NCI-H1105 treated with DMSO at 0.1 percent for 48 hours (cell line): ENCODE measurements around the gene PRPF19.

Experiments used
- DNase-seq: peaks from one replicate; lab custom pipeline; 2025; lab: John Stamatoyannopoulos, UW

PRPF19 gene

DNA sequence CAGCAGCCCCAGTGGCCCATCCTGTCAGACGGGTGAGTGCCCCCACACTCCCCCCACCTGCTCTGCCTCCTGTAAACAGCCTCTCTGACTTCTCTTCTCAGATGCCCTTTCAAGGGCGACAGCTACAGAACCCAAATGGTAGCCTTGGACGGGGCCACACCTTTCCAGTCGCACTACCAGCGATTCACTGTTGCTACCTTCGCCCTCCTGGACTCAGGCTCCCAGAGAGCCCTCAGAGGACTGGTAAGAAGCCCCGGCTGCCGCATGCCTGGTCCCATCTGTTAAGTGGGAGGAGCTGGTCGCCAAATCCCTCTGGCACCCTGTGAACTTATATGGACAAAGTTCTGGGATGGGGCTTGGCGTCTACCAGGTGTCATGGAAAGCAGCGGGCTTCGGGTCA is 32.9 kb downstream of the PRPF19 start:
- no peak for DNase-seq

DNA sequence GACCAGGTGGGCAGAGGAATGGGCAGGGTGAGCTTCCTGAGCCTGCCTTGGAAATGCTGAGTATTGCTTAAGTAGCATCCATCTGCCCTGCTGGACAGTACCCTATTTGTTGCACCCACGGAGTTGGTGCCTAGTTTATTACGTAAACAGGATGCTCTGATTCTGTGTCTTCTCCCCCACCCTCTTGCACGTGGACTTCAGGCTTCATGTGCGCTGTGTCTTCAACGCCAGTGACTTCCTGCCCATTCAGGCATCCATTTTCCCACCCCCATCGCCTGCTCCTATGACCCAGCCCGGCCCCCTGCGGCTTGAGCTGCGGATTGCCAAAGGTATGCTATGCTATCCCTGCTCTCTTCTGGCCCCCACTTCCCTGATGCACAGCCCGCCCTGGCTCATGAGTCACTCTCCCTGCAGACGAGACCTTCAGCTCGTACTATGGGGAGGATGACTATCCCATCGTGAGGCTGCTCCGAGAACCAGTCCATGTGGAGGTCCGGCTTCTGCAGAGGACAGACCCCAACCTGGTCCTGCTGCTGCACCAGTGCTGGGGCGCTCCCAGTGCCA is 33.3 kb downstream of the PRPF19 start:
- DNase-seq, result no peak

- DNase-seq, result no peak
Observed at GRCh38 chr11:60872124-60872960, 34.0 kb downstream of the PRPF19 start.

- DNase-seq, result no peak
Observed at GRCh38 chr11:60871378-60872061, 34.9 kb downstream of the PRPF19 start.

DNA sequence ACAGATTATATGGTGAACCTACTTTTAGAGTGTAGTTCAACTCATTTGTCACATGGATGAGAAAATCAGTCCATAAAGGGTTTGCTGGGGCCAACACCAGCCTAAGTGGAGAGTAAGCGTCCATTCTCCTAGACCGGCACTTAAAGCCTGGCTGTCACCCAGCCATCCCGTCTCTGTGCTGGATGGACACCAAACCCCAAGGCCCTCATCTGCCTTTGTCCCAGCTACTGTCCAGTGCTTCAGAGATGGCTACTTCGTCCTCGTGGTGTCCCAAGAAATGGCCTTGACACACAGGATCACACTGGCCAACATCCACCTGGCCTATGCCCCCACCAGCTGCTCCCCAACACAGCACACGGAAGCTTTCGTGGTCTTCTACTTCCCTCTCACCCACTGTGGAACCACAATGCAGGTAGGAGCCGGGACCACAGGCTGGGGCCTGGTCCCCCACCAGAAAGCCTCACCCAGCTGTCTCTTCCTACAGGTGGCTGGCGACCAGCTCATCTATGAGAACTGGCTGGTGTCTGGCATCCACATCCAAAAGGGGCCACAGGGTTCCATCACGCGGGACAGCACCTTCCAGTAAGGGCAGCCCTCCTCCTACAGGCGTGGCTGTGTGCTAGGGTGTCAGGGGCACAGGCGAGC is 35.5 kb downstream of the PRPF19 start:
- no peak for DNase-seq

- peak; percentile 68 for DNase-seq
Observed at GRCh38 chr11:60870276-60870675, 36.1 kb downstream of the PRPF19 start.

DNA sequence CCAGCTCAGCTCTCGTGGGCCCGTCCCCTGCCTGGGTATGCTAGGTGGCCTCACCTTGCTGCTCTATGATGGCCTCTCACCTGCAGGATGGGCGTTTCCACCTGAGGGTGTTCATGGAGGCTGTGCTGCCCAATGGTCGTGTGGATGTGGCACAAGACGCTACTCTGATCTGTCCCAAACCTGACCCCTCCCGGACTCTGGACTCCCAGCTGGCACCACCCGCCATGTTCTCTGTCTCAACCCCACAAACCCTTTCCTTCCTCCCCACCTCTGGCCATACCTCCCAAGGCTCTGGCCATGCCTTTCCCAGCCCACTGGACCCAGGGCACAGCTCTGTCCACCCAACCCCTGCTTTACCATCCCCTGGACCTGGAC is 36.9 kb downstream of the PRPF19 start:
- no peak for DNase-seq

DNA sequence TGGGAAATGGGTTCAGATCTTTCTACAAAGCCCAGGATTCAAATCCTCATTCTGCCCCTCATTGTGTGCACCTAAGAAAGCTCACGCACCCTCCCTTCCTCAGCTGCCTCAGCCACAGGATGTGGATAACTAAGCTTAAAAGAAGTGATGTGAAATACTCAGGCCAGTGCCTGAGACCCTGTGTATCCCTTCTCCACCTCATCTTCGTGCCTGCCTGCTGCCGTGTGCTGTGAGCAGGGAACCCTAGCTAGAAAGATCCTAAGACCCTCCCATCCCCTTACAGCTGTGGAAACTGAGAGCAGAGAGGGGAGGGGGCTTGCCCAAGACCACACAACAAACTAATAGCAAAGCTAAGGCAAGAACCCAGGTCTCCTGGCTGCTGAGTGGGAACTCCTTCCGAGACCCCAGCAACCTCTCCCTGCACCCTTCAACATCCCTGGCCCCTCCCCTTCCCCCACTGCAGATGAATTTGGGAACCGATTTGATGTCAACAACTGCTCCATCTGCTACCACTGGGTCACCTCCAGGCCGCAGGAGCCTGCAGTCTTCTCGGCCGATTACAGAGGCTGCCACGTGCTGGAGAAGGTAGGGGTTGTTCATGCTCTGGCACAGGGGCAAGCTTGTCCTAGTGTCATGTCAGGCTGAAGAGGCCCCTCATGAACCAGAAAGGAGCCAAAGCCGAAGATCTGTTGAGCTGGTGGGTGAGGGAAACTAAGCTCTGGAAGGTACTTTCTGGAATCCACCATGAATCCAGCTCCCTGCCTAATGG is 37.5 kb downstream of the PRPF19 start:
- no peak for DNase-seq

GRCh38 chr11:60867871-60868681 is 38.3 kb downstream of the PRPF19 start:
- no peak for DNase-seq

DNA sequence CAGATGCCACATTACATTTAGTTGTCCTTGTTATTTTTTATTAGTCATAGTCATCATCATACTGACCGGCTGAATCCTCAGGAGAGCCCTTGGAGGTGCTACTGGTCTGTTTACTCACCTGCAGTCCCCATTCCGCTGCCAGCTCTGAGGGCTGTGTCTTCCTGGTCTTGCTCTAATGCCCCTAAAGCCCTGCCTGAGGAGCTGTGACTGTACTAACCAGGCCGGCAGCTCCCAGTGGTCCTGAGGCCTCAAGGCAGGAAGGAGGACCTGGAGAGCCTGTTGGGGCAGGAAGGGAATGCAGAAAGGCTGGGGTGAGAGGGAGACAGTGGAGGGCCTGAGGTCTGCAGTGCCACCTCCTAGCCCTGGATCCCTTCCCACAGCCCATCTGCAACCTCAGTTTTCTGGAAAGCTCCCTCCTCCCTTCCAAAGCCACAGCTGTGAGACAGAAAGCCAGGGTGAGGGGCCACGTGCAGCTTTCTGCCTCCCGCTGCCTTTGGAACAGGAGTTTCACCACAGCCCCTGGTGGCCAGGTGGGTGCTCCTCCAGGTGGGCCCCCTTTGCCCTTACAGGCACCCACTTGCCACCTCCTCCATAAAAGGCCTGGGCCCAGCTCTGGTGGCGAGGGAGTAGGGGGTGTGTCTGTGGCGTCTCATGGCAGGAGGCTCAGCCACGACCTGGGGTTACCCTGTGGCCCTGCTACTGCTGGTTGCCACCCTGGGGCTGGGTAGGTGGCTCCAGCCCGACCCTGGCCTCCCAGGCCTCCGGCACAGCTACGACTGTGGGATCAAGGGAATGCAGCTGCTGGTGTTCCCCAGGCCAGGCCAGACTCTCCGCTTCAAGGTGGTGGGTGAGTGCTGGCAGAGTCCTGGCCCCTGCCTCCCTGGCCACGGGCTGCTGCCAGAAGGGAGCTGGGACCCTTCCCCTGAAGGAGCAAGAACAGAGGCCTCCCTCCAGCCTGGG is 39.2 kb downstream of the PRPF19 start, which contains the start of gene ZP1:
Gene ZP1 (plus strand): TSS at position 632 of the 960 bp plus-strand sequence. CDS start 20 bp downstream, at position 652.
- peak; percentile 30 for DNase-seq

- DNase-seq, result no peak
Observed at GRCh38 chr11:60864856-60865513, 41.4 kb downstream of the PRPF19 start.

GRCh38 chr11:60863550-60864521 is 42.5 kb downstream of the PRPF19 start:
- no peak for DNase-seq

DNA sequence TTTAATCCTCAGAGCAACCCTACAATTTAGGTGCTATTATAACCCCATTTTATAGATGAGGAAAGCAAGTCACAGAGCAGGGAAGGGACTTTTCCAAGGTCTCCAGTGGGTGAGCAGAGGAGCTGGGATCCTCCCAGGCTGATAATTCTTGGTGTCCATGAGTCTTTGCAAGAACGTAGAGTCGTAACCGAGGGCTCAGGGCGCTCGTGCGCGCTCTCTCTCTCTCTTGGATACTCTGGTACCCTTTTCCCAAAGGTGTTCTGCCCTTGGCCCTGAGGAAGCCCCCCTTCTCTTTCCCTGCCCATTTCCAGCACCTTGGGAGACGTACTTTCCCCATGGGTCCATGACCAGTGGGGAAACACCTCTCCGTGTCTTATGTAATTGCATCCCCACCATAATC is 44.2 kb downstream of the PRPF19 start:
- no peak for DNase-seq

DNA sequence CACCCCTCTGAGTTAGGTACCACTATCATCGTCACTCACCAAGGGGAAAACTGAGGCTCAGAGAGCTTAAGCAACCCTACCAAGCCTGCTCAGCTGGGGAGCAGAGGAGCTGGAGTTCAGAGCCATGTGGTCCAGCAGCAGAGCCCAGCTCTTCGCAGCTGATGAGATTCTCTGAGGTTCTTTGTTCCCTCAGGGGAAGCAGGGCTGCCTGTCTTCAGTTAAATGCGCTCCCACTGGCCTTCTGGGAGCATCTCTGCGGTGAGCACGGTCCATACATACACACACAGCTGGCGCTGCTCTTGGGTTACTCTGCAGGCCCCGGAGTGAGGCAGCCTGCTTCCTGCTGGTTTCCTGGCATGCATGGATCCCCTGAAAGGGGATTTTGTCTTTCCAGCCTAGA is 45.4 kb downstream of the PRPF19 start:
- no peak for DNase-seq

DNA sequence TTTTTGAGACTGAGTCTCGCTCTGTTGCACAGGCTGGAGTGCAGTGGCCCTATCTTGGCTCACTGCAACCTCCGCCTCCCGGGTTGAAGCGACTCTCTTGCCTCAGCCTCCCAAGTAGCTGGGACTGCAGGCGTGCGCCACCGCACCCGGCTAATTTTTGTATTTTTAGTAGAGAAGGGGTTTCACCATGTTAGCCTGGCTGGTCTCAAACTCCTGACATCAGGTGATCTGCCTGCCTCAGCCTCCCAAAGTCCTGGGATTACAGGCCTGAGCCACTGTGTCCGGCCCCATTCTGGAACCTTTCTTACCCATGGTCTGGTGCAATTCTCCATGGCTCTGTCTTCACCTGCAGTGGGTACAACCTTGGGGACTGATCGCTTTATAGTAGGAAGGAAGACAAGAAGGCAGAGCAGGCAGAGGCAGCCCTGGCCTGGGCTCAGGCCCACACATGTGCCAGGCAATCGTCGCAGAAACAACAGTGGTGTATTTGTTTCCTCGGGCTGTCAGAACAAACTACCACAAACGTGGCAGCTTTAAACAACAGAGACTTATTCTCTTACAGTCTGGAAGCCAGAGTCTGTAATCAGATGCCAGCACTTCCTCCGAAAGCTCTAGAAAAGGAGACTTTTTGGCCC is 46.7 kb downstream of the PRPF19 start:
- DNase-seq, result no peak

GRCh38 chr11:60858731-60859464 is 47.5 kb downstream of the PRPF19 start:
- DNase-seq, result no peak

GRCh38 chr11:60858236-60858635 is 48.1 kb downstream of the PRPF19 start:
- no peak for DNase-seq
